ENCODE data around the gene TAB2. TPM values are rescaled to one million over a fixed set of nuclear protein-coding genes. Genes with fewer than 3 reads are reported as not detected.

The TAB2 gene
- polyA plus RNA-seq, 2 of the 4 experiments (the other 2 are of a cell fraction), result 23.0 to 49.0 TPM

- peak in 1 of 2 experiments; percentile 10 for DNase-seq (ENCODE audit: low read depth in 1 of 2, low spot score in 1 of 2)
These were observed 19.1 kb downstream of the TAB2 start for GRCh38 chr6:149336609-149336928.

GRCh38 chr6:149337320-149337719 is 19.8 kb downstream of the TAB2 start:
- ChIA-PET POLR2A (interaction anchor here (0.8 kb wide), 1 partner anchor 20 kb away, joined by 3 read pairs; the partner anchor contains the start of gene TAB2), CTCF (interaction anchor here (3.3 kb wide), 1 partner anchor 95 kb away, joined by 11 read pairs; no protein-coding TSS in a partner anchor)
- Histone ChIP-seq H3K4me3 (no peak overlapping the region), H3K4me1 (peaks cover 82% of the 10 kb centered on the region), H3K9me3 (no peaks in the 10 kb centered on the region), H3K27ac (peak overlapping the region; percentile 68 to 76; a peak in 5 of 6 replicates), H3K4me2 (peak overlapping the region; percentile 71)
- TF ChIP-seq HES2 (IDR thresholded peaks at IDR 0.05), result no peak
- TF ChIP-seq REST (IDR thresholded peaks at IDR 0.05), result no peak
- no peak for TF ChIP-seq ZC3H11A (IDR thresholded peaks at IDR 0.05)
- no peak for TF ChIP-seq EP300 (IDR thresholded peaks at IDR 0.05)
- no peak for TF ChIP-seq PHF8 (IDR thresholded peaks at IDR 0.05; ENCODE audit: borderline replicate concordance, low read depth)
- FAIRE-seq, result no peak
- no peak for DNase-seq (ENCODE audit: low read depth in 1 of 2, low spot score in 1 of 2)
- ATAC-seq, result no peak
- WGBS (ENCODE audit: missing lambda C conversion rate), result 60% methylated on average over 1 of the region's 1 CpG

More at GRCh38 chr6:149336609-149336928, 19.1 kb downstream of the TAB2 start:
- ChIA-PET CTCF (interaction anchor here (3.3 kb wide), 1 partner anchor 95 kb away, joined by 11 read pairs; no protein-coding TSS in a partner anchor), POLR2A (no interaction called here)
- Histone ChIP-seq H3K4me3 (no peak overlapping the region), H3K9me3 (no peaks in the 10 kb centered on the region), H3K4me1 (peaks cover 85% of the 10 kb centered on the region), H3K27ac (peak overlapping the region; percentile 68 to 84), H3K4me2 (peak overlapping the region; percentile 71)
- ATAC-seq (peak; percentile 41 to 47; a peak in 3 of 6 replicates), FAIRE-seq (no peak)
- TF ChIP-seq RNF2 (IDR thresholded peaks at IDR 0.05; ENCODE audit: borderline replicate concordance, low read depth) (no peak), SREBF2 (IDR thresholded peaks at IDR 0.05) (no peak), BHLHE40 (IDR thresholded peaks at IDR 0.05; ENCODE audit: low read depth, low read length) (no peak), HOXA7 (CRISPR knock-in tag; IDR thresholded peaks at IDR 0.05) (no peak), HDAC2 (IDR thresholded peaks at IDR 0.05) (no peak), PHF8 (IDR thresholded peaks at IDR 0.05; ENCODE audit: borderline replicate concordance, low read depth) (no peak), HOXB5 (CRISPR knock-in tag; IDR thresholded peaks at IDR 0.05) (no peak), PBX3 (IDR thresholded peaks at IDR 0.05) (no peak), HES2 (IDR thresholded peaks at IDR 0.05) (no peak), JUNB (IDR thresholded peaks at IDR 0.05) (no peak), RCOR1 (IDR thresholded peaks at IDR 0.05; ENCODE audit: low read depth, low read length) (no peak), CEBPB (IDR thresholded peaks at IDR 0.05) (no peak), RARB (CRISPR knock-in tag; IDR thresholded peaks at IDR 0.05) (no peak), KDM1A (IDR thresholded peaks at IDR 0.05; ENCODE audit: low read depth) (no peak), EHMT2 (IDR thresholded peaks at IDR 0.05; ENCODE audit: low read depth) (no peak), CBX2 (IDR thresholded peaks at IDR 0.05; ENCODE audit: borderline replicate concordance, low read depth) (no peak), GATA3 (IDR thresholded peaks at IDR 0.05; ENCODE audit: borderline replicate concordance) (no peak), MAFK (IDR thresholded peaks at IDR 0.05; ENCODE audit: partially characterized antibody) (no peak), HEYL (CRISPR knock-in tag; IDR thresholded peaks at IDR 0.05) (no peak), POLR2AphosphoS2 (conservative IDR thresholded peaks at IDR 0.05; ENCODE audit: low read length) (no peak)
